Upper lobe of right lung (tissue), 1 donor: ENCODE data around the gene ITPR2. TPM values are rescaled to one million over a fixed set of nuclear protein-coding genes. Genes with fewer than 3 reads are reported as not detected.

ENCODE experiments used
- ATAC-seq: fragments of 200-7000 bp; cut with Tn5 transposase; one replicate; pipeline ENCODE4 v1.9.1; 2020; ENCODE audit warnings: mild to moderate bottlenecking, moderate library complexity
- DNase-seq: peaks from one replicate; pipeline ENCODE4 v3.0.0-alpha.2; 2020
- H3K27ac ChIP-seq: fragments of 200-600 bp; one replicate; pipeline ENCODE4 v1.8.0; 2022
- H3K27me3 ChIP-seq: fragments of 200-600 bp; one replicate; pipeline ENCODE4 v1.8.0; 2022; ENCODE audit warnings: mild to moderate bottlenecking
- H3K36me3 ChIP-seq: fragments of 200-600 bp; one replicate; pipeline ENCODE4 v1.8.0; 2022
- H3K4me1 ChIP-seq: fragments of 200-600 bp; one replicate; pipeline ENCODE4 v1.8.0; 2022
- H3K4me3 ChIP-seq: fragments of 200-600 bp; one replicate; pipeline ENCODE4 v1.8.0; 2022; ENCODE audit warnings: mild to moderate bottlenecking
- H3K9me3 ChIP-seq: fragments of 200-600 bp; one replicate; pipeline ENCODE4 v1.8.0; 2022
- intact Hi-C: fragments of 100-400 bp; cut with DNase I; formaldehyde crosslinking; loops from one replicate; pipeline ENCODE4 v1.11.0; 2022
- total RNA-seq: library from RNA; stranded (reverse); fragmentation: NEBNext Ultra II Directional; extraction: Animal tissue kit (Norgen Biotek cat#: 25700); gene quantifications from one replicate; pipeline ENCODE4 v1.2.1, GENCODE V29; 2021
- TF ChIP-seq, protein P1 (sequence below): fragments of 200-600 bp; IDR thresholded peaks from one replicate; pipeline ENCODE4 v1.8.0; 2022; ENCODE audit warnings: antibody characterized with exemption
- donor health status: DM: no; HTN: yes; CAD: no; lungs with severe emphysema.

Gene ITPR2
- total RNA-seq, 1 donor from 2014 or later = 50.8 TPM

DNA sequence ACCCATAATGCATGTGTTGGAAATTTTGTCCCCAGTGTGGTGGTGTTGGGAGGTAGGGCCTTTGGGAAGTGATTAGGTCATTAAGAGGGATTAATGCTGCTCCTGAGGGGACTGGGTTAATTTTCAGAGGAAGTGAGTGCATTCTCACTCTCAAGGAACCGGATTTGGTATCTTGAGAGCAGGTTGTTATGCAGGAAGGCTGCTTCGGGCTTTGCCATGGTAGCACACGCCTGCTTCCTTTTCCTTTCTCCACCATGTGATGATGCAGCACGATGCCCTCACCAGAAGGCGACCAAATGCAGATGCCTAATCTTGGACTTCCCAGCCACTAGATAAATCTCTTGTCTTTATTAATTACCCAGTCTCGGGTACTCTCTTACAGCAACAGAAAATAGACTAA lies 380.5 kb downstream of the ITPR2 start:
- Histone ChIP-seq H3K4me3 (no peak overlapping the region), H3K36me3 (peaks cover 3% of the 10 kb centered on the region), H3K9me3 (no peaks in the 10 kb centered on the region), H3K27ac (no peak overlapping the region), H3K4me1 (no peaks in the 10 kb centered on the region), H3K27me3 (no peaks in the 10 kb centered on the region)
- ATAC-seq = no peak
- TF ChIP-seq, protein P1, sequence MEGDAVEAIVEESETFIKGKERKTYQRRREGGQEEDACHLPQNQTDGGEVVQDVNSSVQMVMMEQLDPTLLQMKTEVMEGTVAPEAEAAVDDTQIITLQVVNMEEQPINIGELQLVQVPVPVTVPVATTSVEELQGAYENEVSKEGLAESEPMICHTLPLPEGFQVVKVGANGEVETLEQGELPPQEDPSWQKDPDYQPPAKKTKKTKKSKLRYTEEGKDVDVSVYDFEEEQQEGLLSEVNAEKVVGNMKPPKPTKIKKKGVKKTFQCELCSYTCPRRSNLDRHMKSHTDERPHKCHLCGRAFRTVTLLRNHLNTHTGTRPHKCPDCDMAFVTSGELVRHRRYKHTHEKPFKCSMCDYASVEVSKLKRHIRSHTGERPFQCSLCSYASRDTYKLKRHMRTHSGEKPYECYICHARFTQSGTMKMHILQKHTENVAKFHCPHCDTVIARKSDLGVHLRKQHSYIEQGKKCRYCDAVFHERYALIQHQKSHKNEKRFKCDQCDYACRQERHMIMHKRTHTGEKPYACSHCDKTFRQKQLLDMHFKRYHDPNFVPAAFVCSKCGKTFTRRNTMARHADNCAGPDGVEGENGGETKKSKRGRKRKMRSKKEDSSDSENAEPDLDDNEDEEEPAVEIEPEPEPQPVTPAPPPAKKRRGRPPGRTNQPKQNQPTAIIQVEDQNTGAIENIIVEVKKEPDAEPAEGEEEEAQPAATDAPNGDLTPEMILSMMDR = no peak
- intact Hi-C loops = no loop called here
- DNase-seq = no peak

DNA sequence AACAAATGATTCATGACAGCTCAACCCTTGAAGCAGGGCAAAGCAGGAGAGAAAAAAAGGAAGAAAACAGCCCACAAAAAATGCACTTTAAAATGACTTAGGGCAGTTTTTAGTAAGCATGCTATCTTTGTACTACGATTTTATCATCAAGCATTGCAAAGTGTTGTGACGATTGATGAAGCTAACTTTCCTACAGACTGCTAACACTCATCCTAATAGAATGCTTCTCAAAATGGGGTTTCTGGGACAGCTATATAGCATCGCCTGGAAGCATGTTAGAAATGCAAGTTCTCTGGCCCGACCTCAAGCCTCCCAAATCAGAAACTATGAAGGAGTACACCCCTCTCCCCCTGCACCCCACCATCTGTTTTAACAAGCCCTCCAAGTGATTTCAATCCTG lies 381.2 kb downstream of the ITPR2 start:
- Histone ChIP-seq H3K4me1 (no peaks in the 10 kb centered on the region), H3K9me3 (no peaks in the 10 kb centered on the region), H3K36me3 (no peaks in the 10 kb centered on the region), H3K27ac (no peak overlapping the region), H3K27me3 (no peaks in the 10 kb centered on the region), H3K4me3 (no peak overlapping the region)
- no peak for DNase-seq
- TF ChIP-seq, protein P1 = no peak
- no peak for ATAC-seq
- intact Hi-C loops = no loop called here

DNA sequence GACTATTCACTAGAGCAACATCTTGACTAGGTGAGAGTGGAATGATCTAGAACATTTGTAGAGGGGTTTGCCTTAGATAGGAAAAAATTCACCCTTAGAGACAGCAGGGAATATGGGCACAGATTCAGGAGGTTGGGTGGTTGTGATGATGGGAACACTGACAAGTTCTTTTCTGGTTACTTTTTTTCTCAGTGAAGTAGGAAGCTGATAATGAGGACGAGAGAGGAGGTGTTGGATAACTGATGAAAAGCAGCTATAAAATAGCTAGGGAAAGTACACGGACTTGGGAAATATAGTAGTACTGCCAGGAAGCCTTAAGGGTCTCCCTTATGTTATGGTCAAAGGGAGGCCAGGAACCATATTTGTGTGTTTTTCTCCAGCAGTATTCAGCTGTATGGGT lies 387.1 kb downstream of the ITPR2 start:
- intact Hi-C loops = no loop called here
- DNase-seq (no peak), ATAC-seq (no peak)
- TF ChIP-seq, protein P1 = no peak
- Histone ChIP-seq H3K4me1 (no peaks in the 10 kb centered on the region), H3K27ac (no peak overlapping the region), H3K36me3 (peaks cover 4% of the 10 kb centered on the region), H3K4me3 (no peak overlapping the region), H3K9me3 (no peaks in the 10 kb centered on the region), H3K27me3 (no peaks in the 10 kb centered on the region)

DNA sequence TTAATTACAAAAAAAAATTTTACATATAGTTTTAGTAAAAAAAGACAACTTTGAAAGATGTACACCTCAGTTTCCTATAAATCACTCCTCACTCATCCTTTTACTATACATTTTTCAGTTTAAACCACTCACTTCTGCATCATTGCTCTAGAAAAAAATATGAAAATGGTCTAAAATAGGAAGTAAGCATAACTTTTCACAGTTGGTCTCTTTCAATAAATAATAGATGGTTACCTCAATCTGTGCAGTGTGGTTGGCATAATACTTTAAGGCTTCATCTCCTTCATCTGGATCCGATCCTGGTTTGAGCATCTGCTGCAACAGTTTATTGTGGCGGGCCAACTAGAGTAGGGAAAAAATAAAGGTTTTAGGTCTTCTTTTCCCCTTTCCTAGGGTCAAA lies 389.7 kb downstream of the ITPR2 start:
- Histone ChIP-seq H3K27me3 (no peaks in the 10 kb centered on the region), H3K27ac (no peak overlapping the region), H3K4me1 (no peaks in the 10 kb centered on the region), H3K4me3 (no peak overlapping the region), H3K36me3 (peaks cover 14% of the 10 kb centered on the region), H3K9me3 (no peaks in the 10 kb centered on the region)
- intact Hi-C loops = no loop called here
- ATAC-seq (no peak), DNase-seq (no peak)
- TF ChIP-seq, protein P1 = no peak

DNA sequence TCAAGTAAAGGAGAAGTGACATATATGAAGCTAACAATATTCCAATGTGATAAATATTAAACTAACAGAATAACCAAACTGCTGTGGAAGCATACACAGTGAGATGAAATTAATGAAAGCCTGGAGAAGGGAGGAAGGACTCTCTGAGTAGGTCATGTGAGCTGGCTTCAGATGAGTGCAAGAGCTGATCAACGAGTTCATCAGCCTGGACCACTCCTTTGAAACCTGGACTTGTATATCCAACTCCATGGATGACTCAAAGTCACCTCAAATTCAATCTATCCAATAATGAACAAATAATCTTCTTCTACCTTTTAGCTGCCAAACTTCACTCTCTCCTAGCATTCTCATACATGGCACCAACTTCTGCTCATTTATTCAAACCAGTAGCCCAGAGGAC lies 391.6 kb downstream of the ITPR2 start:
- TF ChIP-seq, protein P1 = no peak
- peaks cover 14% of the 10 kb centered on the region for H3K36me3 ChIP-seq
- H3K27me3 ChIP-seq = no peaks in the 10 kb centered on the region
- DNase-seq = no peak
- no peaks in the 10 kb centered on the region for H3K9me3 ChIP-seq
- H3K27ac ChIP-seq = no peak overlapping the region
- intact Hi-C loops = no loop called here
- H3K4me1 ChIP-seq = no peaks in the 10 kb centered on the region
- no peak overlapping the region for H3K4me3 ChIP-seq
- no peak for ATAC-seq

DNA sequence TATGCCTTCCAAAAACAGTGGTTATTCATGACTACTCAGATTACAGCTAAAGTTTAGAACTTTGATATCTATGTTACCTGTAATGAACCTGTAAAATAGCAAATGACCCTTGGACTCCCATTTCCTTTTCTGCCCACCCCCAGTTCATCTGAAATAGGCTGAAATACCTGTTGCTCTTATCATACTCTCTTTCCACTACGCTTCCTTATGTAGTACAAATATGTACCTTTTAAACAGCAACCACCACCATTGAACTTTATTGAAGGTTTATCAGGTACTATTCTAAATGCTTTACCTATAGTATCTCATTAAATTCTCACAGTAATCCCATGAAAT lies 398.0 kb downstream of the ITPR2 start:
- TF ChIP-seq, protein P1 = no peak
- no peaks in the 10 kb centered on the region for H3K9me3 ChIP-seq
- intact Hi-C loops = no loop called here
- no peak overlapping the region for H3K4me3 ChIP-seq
- H3K27me3 ChIP-seq = no peaks in the 10 kb centered on the region
- ATAC-seq = no peak
- H3K4me1 ChIP-seq = no peaks in the 10 kb centered on the region
- DNase-seq = no peak
- H3K27ac ChIP-seq = no peak overlapping the region
- H3K36me3 ChIP-seq = peaks cover 3% of the 10 kb centered on the region
